PC-9 (cell line): Measurements from ENCODE around the gene ELL3. TPM values are rescaled to one million over a fixed set of nuclear protein-coding genes. Genes with fewer than 3 reads are reported as not detected.
"Not testable (repeated sequence)": the region's sequence is repeated elsewhere in the genome, so short reads cannot be mapped to it uniquely, and the experiment has no call there.

ENCODE experiments used
- BruUV-seq: library from RNA; stranded (reverse); fragments of 400-500 nt; replicated peaks from 2 replicates; lab custom pipeline; 2021; lab: Mats Ljungman, UMichigan
- CTCF ChIA-PET: fragments of 300-600 bp; sonication (Branson Sonifier 250); formaldehyde crosslinking; loops from one replicate; lab custom pipeline; 2022; ENCODE audit warnings: antibody characterized with exemption; lab: Charles Lee
- POLR2A ChIA-PET: fragments of 300-600 bp; sonication (Branson Sonifier 250); formaldehyde crosslinking; loops from one replicate; lab custom pipeline; 2022; ENCODE audit warnings: antibody characterized with exemption; ENCODE audit not compliant: unreplicated experiment; lab: Charles Lee
- DNase-seq, 2 experiments: peaks; one replicate each; pipeline versions ENCODE4 v3.0.0 to v3.0.0-alpha.2; 2015 to 2022; ENCODE audit warnings: mixed read lengths in 1 of 2
- H2AFZ ChIP-seq: fragments of 200-600 bp; sonication (generic); 2 replicates; pipeline ENCODE4 v1.8.1; 2017; ENCODE audit warnings: antibody characterized with exemption
- H3F3A ChIP-seq: fragments of 200-600 bp; sonication (generic); 2 replicates; pipeline ENCODE4 v1.8.1; 2017; ENCODE audit warnings: antibody characterized with exemption, mild to moderate bottlenecking, low read depth; ENCODE audit not compliant: insufficient read depth
- H3K27ac ChIP-seq: fragments of 200-600 bp; sonication (generic); 2 replicates; pipeline ENCODE4 v1.6.1; 2016; ENCODE audit warnings: mixed run types
- H3K27me3 ChIP-seq: fragments of 200-600 bp; sonication (generic); 2 replicates; pipeline ENCODE4 v1.6.1; 2016; ENCODE audit warnings: low read depth, mixed run types; ENCODE audit not compliant: insufficient read depth
- H3K36me3 ChIP-seq: fragments of 200-600 bp; sonication (generic); 2 replicates; pipeline ENCODE4 v1.6.1; 2016; ENCODE audit warnings: low read depth, mixed run types
- H3K4me1 ChIP-seq: fragments of 200-600 bp; sonication (generic); replicated peaks from 2 replicates; pipeline ENCODE4 v1.6.1; 2016; ENCODE audit warnings: mixed run types; ENCODE audit not compliant: insufficient read depth
- H3K4me2 ChIP-seq: fragments of 200-600 bp; sonication (generic); 2 replicates; pipeline ENCODE4 v1.6.1; 2017; ENCODE audit warnings: mixed run types
- H3K4me3 ChIP-seq: fragments of 200-600 bp; sonication (generic); 2 replicates; pipeline ENCODE4 v1.6.1; 2016; ENCODE audit warnings: mixed run types
- H3K79me2 ChIP-seq: fragments of 200-600 bp; sonication (generic); 2 replicates; pipeline ENCODE4 v1.6.1; 2017; ENCODE audit warnings: low read depth, mixed run types
- H3K9me2 ChIP-seq: fragments of 200-600 bp; sonication (generic); 2 replicates; pipeline ENCODE4 v1.8.1; 2017; ENCODE audit warnings: mild to moderate bottlenecking; ENCODE audit not compliant: insufficient read depth
- H3K9me3 ChIP-seq: fragments of 200-600 bp; sonication (generic); 2 replicates; pipeline ENCODE4 v1.8.1; 2016; ENCODE audit warnings: low read depth; ENCODE audit not compliant: insufficient read depth
- H4K20me1 ChIP-seq: fragments of 200-600 bp; sonication (generic); 2 replicates; pipeline ENCODE4 v1.8.1; 2017; ENCODE audit not compliant: insufficient read depth
- EZH2 ChIP-seq: fragments of 200-600 bp; sonication (generic); IDR thresholded peaks from 2 replicates; pipeline ENCODE4 v1.8.0; 2017; ENCODE audit warnings: antibody characterized with exemption, low read depth
- intact Hi-C: fragments of 100-400 bp; cut with micrococcal nuclease; formaldehyde crosslinking; loops from one replicate; pipeline ENCODE4 v1.10.0; 2022; ENCODE audit not compliant: unreplicated experiment
- total RNA-seq: library from RNA; stranded (reverse); gene quantifications from 2 replicates; pipeline ENCODE4 v1.2.3, GENCODE V29; 2021
- TF ChIP-seq, protein P1 (sequence below): fragments of 200-600 bp; sonication (generic); conservative IDR thresholded peaks from 2 replicates; pipeline ENCODE4 v1.6.1; 2017; ENCODE audit warnings: mixed run types, antibody characterized with exemption, mild to moderate bottlenecking, moderate library complexity

ELL3 gene
- total RNA-seq, 1 experiment from 2014 or later, result 6.1 TPM

- Histone ChIP-seq H3K4me1 (no peaks in the 10 kb centered on the region), H4K20me1 (peaks cover 32% of the 10 kb centered on the region), H3K9me2 (no peaks in the 10 kb centered on the region), H2AFZ (no peak overlapping the region), H3K79me2 (peaks cover 70% of the 10 kb centered on the region), H3K36me3 (no peaks in the 10 kb centered on the region), H3K27ac (no peak overlapping the region), H3K27me3 (no peaks in the 10 kb centered on the region), H3F3A (0 out of 2 replicates have a peak, but pooled peaks cover 3% of the 10 kb centered on the region), H3K4me3 (no peak overlapping the region; the same call in 1 of the 2 replicates), H3K9me3 (no peaks in the 10 kb centered on the region), H3K4me2 (peak overlapping the region; percentile 94)
- ChIA-PET CTCF (no interaction called here), POLR2A (interaction anchor here (0.7 kb wide), 1 partner anchor 680 kb away, joined by 16 read pairs; no protein-coding TSS in a partner anchor)
- no TSS peak for BruUV-seq
- DNase-seq, result no peak
- intact Hi-C loops, result no loop called here
- no peak for TF ChIP-seq EZH2
- TF ChIP-seq, protein P1, sequence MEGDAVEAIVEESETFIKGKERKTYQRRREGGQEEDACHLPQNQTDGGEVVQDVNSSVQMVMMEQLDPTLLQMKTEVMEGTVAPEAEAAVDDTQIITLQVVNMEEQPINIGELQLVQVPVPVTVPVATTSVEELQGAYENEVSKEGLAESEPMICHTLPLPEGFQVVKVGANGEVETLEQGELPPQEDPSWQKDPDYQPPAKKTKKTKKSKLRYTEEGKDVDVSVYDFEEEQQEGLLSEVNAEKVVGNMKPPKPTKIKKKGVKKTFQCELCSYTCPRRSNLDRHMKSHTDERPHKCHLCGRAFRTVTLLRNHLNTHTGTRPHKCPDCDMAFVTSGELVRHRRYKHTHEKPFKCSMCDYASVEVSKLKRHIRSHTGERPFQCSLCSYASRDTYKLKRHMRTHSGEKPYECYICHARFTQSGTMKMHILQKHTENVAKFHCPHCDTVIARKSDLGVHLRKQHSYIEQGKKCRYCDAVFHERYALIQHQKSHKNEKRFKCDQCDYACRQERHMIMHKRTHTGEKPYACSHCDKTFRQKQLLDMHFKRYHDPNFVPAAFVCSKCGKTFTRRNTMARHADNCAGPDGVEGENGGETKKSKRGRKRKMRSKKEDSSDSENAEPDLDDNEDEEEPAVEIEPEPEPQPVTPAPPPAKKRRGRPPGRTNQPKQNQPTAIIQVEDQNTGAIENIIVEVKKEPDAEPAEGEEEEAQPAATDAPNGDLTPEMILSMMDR, result no peak
Observed at GRCh38 chr15:43748376-43748775, 28.4 kb downstream of the ELL3 start.

- CTCF ChIA-PET, intact Hi-C loops: not testable (repeated sequence)
Observed at GRCh38 chr15:43746903-43747309, 29.9 kb downstream of the ELL3 start.

GRCh38 chr15:43746245-43746902 lies 30.4 kb downstream of the ELL3 start, which contains the start of gene PDIA3:
Gene PDIA3 (plus strand): TSS chr15:43746438. CDS start chr15:43746540, 102 bp downstream.
- BruUV-seq, H3K9me3 ChIP-seq, POLR2A ChIA-PET, H3K27me3 ChIP-seq, CTCF ChIA-PET, H3F3A ChIP-seq, H3K36me3 ChIP-seq, intact Hi-C loops, H3K9me2 ChIP-seq, H3K4me1 ChIP-seq: not testable (repeated sequence)
- peak within 1 kb of the TSS; percentile 70 for H2AFZ ChIP-seq
- H3K79me2 ChIP-seq, result peaks cover 50% of the 10 kb centered on the region
- H3K27ac ChIP-seq, result peak within 1 kb of the TSS; percentile 80
- DNase-seq, result peak; percentile 72 to 91
- peak within 1 kb of the TSS; percentile 79 for H3K4me3 ChIP-seq
- peak within 1 kb of the TSS; percentile 94 for H3K4me2 ChIP-seq
- H4K20me1 ChIP-seq, result peaks cover 20% of the 10 kb centered on the region

More at GRCh38 chr15:43746903-43747309, 29.9 kb downstream of the ELL3 start:
- Histone ChIP-seq H3K79me2 (peaks cover 55% of the 10 kb centered on the region), H3K27ac (peak overlapping the region; percentile 80), H4K20me1 (peaks cover 25% of the 10 kb centered on the region), H3K4me2 (peak overlapping the region; percentile 94), H3K4me3 (peak overlapping the region; percentile 79)
- H3K9me3 ChIP-seq, H3K27me3 ChIP-seq, H3K4me1 ChIP-seq, H3F3A ChIP-seq, POLR2A ChIA-PET, H3K36me3 ChIP-seq, BruUV-seq, H3K9me2 ChIP-seq, H2AFZ ChIP-seq: not testable (repeated sequence)
- peak; percentile 34 to 38 for DNase-seq

DNA sequence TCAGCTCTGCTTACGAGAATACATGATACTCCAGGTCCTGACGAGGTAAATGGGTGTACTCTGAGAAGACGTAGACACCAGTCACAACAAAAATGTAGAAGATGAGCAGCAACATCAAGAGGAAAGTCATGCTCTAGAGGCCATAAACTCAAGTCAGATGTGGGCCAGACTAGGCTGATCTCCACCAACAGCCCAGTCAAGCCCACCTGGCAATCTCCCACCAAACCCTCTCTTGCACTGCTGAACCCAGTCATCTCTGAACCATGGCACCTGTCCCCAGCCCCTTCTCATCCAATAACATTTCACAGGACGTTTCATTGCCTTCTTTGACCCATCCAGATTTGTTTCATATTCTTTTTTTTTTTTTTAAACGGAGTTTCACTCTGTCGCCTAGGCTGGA lies 41.4 kb downstream of the ELL3 start:
- POLR2A ChIA-PET, result no interaction called here
- no peaks in the 10 kb centered on the region for H3K9me2 ChIP-seq
- BruUV-seq, result no TSS peak

GRCh38 chr15:43728053-43728725 lies 48.6 kb downstream of the ELL3 start:
- BruUV-seq, POLR2A ChIA-PET, intact Hi-C loops, H3K36me3 ChIP-seq, H3K4me2 ChIP-seq, DNase-seq, CTCF ChIA-PET, H3F3A ChIP-seq, H3K79me2 ChIP-seq, H3K9me3 ChIP-seq, H4K20me1 ChIP-seq, H3K27me3 ChIP-seq, H2AFZ ChIP-seq, H3K4me1 ChIP-seq, H3K9me2 ChIP-seq, H3K27ac ChIP-seq, H3K4me3 ChIP-seq: not testable (repeated sequence)

More for the DNA sequence above, 41.4 kb downstream of the ELL3 start:
- H3F3A ChIP-seq, result no peaks in the 10 kb centered on the region
- H4K20me1 ChIP-seq, result no peaks in the 10 kb centered on the region
- no peak overlapping the region for H2AFZ ChIP-seq
- no peak overlapping the region for H3K4me2 ChIP-seq
- no peak overlapping the region for H3K4me3 ChIP-seq
- no peaks in the 10 kb centered on the region for H3K36me3 ChIP-seq
- no peaks in the 10 kb centered on the region for H3K27me3 ChIP-seq
- CTCF ChIA-PET, result no interaction called here
- no peak for DNase-seq
- H3K79me2 ChIP-seq, result no peaks in the 10 kb centered on the region
- H3K27ac ChIP-seq, result no peak overlapping the region
- TF ChIP-seq, protein P1, result no peak
- TF ChIP-seq EZH2, result no peak
- intact Hi-C loops, result no loop called here
- H3K9me3 ChIP-seq, result no peaks in the 10 kb centered on the region
- no peaks in the 10 kb centered on the region for H3K4me1 ChIP-seq
